GM19372 (cell line): ENCODE data around the gene MT1X.

Source experiments
- ATAC-seq: cut with Tn5 transposase; IDR thresholded peaks from one replicate; pipeline ENCODE4 v1.9.1; 2021; ENCODE audit warnings: mild to moderate bottlenecking, low read depth, moderate library complexity; ENCODE audit not compliant: unreplicated experiment

The MT1X gene

DNA sequence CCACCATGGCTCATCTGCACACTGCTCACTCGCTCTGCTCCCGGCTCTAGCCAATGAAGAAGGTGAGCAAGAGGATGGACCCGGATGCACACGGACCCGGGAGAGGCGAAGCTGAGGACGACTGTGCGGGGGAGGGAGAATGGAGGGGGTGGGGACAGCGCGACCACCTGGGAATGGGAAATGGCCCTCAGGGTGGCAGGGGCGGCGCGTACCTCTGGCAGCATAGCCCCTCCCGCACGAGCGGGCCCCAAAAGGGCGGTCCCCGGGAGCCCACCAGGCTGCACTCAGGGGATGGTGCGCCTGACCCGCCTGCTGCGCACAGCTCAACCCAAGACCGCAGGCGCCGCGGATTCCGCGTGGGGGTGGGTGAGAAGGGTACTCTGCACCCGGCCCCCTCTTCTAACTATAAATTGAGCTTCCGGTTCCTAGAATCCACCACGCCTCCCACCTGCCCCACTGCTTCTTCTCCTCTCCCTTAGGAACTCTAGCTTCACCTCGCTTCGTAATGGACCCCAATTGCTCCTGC lies 6.5 kb upstream of the MT1X start:
- ATAC-seq = no peak

DNA sequence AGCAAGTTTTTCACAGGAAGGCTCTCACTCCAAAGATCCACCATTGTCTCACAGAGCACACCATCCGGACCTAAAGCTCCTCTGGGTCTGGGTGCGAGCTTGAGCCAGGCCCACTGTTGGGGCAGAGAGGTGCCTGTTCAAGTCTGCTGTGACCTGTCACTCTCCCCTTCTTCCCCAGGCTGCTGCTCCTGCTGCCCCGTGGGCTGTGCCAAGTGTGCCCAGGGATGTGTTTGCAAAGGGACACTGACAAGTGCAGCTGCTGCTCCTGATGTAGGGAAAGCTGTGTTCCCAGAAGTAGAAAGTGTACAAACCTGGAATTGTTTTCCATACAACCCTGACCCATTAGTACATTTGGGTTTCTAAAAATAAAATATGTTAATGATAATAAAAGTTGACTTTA lies 4.8 kb upstream of the MT1X start:
- ATAC-seq = no peak

DNA sequence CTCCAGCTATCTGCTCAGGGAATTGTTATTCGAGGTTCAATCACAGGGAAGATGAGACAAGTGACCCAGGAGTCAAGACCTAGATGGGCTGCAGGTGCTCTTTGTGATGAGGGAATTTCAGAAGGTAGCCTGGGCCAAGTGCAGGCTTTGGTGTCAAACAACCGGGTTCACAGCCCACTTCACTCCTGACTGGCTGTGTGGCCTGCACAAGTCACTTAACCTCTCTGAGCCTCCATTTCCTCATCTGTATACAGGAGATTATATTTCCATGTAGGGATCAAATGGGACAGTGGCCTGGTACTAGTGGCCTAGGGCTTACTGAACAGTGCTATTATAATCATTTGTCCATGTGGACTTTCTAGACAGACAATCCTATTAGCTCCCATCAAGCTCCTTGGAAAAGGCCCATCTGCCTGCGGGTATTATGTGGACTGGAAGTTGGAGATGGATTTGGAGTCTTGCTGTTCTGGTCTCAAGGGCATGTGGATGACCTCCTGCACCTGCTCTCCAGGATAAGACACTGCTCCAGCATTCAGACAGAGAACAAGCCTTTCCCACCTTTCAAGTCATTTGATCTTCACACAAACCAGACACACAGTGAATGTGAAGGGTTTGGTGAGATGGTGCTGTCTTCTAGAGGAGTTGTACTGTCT lies 3.1 kb upstream of the MT1X start:
- ATAC-seq = no peak

DNA sequence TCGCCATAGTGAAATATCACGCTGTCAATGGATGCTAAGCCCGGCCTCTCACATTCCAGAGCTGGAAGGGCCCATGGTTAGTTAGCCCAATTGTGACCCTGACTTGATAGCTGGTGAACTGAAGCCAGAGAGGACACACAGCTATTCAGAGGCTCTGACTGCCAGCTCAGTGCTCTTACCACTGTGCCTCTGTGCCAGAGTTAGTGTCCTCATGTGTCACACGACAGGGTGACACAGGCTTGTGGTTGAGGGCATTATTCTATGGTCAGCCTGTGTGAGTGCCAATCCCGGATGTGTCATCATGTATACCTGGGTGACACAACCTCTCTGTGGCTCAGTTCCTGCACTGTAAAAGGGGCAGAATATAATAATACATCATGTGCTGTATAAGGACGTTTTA lies 2.5 kb upstream of the MT1X start:
- ATAC-seq = no peak

DNA sequence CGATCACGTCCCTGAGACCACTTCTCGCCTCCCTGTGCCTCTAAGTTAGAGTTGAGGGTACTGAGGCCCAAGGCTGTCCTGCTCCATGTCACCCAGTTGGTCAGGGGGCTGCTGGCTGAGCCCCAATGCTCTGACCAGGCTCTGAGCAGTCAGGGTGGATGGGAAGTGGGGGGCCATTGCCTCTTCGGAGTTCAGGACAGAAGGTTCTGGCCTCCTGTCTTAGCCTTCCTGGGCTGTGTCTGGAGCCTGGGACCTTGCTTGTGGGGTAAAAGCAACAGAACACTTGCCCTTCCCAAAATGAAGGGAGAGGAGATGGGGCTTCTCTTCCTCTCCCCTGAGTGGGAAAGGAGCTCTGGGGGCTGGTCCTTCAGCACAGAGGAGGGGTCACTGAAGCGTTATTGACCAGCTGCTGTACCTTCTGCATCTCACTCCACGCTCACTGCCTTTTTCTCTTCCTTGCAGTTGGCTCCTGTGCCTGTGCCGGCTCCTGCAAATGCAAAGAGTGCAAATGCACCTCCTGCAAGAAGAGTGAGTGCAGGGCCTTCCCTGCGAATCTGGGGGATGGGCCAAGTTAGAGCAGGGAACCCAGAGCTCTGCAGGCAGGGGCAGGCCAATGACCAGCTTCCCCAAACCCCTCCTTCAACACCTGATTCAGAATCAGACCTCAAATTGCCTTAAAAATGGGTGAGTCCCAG lies 580 bp downstream of the MT1X start:
- ATAC-seq = peak; percentile 13

DNA sequence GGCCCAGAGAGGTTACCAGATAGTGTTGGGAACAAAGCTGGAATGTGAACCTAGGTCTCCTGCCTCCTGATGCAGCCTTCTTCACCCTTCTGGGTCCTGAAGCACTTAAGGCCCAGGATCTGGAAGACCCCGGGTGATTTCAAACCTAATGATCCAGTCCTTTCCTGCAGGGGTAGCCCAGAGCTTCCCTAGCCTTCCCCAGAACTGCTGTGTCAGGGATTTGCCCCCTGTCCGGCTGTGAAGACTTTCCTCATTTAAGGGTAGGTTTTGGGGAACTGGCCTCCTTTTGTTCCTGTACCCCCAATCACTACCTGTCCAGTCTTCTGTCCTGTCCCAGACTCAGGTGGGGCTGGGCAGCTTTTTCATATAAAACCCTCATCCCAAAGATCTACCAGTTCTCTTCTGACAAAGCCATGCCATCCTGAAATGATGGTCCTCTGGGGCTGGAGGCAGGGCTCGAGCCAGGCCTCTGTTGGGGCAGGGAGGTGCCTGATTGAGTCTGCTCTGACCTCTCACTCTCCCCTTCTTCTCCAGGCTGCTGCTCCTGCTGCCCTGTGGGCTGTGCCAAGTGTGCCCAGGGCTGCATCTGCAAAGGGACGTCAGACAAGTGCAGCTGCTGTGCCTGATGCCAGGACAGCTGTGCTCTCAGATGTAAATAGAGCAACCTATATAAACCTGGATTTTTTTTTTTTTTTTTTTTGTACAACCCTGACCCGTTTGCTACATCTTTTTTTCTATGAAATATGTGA lies 1.3 kb downstream of the MT1X start:
- ATAC-seq = no peak

DNA sequence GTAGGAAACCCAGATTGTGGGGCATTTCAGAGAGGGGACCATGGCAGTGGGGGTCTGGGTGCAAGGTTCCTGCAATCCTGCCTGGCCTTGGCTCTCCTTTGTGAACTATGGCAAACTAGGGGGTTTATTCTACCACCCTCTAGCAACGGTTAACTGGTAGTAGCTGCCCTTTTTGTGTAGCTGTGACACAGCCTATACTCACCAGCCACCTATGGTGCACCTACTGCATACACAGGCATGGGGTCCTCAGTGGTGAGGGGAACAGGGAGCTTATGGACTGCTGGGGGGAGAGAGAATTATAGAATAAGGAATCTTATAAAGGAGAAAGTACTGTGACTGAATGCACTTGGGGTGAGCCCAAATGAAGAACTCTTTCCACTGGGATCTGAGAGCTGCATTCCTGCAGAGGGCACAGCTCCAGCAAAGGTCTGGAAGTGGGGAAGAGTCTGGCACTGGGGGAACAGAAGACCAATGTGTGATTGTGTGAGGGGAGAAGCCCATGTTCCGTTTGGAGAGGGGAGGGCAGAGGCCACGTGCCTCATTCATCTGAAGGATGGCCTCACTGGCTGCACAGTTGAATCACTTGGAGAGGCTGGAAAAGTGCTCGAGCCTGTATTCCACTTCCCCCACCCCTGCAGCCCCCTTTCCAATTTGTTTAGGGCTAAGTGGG lies 2.1 kb downstream of the MT1X start:
- no peak for ATAC-seq

DNA sequence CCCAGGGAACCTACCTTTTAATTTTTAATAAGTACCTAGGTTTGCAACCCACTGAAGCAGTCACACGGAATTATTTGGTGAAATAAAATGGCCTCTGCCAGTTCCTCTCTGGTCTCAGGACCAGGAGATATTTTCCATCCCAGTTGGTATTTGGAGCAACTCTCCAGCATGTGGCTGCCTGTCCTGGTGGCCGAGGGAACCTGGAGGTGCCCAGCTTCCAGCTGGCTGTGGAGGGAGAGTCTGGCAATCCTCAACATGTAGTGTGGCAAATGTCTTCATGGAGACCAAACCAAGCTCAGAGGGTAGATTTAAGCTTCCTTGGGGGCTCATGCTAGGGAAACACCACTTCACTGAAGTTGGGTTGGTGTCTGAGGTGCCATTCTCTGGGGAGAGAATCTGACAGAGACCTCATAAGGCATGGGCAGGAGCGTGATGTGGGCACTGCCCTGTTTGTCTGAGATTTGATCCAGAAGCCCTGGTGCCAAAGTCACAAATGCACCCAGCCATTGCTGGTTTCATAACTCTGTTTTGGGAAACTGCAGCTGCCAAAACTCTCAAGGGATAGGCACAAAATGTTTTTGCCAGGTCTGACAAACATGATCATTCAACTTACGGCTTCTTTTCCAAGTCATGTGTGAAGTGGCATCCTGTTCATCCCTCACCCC lies 2.8 kb downstream of the MT1X start:
- no peak for ATAC-seq

DNA sequence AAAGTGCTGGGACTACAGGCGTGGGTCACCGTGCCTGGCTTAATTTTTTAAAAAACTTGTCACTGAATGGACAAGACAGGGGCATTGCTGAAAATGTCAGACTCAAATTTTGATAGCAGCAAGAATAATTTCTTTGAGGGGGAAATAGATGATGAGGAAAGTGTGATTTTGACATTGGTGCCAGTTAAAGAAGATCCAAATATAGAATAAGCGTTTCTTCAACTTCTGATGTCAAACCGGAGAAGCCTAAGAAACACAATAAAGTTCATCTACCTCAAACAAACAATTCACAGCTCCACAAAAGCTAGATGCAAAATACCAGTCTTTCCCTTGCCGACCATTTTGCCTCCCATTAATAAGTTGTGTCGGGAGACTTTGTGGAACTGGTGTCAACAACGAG lies 4.5 kb downstream of the MT1X start:
- ATAC-seq = no peak

DNA sequence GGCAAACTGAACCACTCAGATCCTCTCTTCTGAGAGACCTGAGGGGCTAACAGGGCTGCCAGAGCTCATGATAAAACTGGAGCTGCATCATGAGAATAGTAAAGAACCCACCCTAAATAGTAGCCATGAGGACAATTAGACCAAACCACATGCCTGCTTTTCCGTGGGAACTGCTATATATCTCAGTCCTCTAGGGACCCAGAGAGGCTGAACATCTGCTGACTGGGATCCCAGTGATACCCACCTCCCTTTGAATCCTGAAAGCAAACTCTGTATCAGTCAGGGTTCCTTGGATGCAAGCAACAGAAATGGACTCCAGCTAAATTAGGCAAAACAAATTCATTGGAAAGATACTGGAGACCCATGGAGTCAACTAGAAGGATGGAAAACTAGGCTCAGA lies 6.5 kb downstream of the MT1X start:
- no peak for ATAC-seq

DNA sequence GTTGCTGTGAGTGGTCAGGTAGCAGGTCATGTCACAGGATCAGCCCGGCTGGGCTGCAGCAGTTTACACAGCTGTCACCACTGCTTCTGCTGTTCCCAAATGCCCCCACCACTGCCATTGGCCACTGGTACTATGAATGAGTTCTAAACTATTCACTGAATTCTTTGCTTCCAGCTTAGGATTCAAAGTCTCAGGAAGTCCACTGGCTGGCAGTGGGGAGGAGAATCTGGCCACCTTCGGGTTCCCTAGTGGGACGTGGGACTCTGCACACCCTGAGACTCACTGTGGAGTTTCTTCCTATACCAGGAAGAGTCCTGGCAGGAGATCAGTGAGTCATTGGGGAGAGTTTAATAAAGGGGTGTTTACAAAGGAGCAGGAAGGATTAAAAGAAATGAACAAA lies 6.9 kb downstream of the MT1X start:
- ATAC-seq = no peak

DNA sequence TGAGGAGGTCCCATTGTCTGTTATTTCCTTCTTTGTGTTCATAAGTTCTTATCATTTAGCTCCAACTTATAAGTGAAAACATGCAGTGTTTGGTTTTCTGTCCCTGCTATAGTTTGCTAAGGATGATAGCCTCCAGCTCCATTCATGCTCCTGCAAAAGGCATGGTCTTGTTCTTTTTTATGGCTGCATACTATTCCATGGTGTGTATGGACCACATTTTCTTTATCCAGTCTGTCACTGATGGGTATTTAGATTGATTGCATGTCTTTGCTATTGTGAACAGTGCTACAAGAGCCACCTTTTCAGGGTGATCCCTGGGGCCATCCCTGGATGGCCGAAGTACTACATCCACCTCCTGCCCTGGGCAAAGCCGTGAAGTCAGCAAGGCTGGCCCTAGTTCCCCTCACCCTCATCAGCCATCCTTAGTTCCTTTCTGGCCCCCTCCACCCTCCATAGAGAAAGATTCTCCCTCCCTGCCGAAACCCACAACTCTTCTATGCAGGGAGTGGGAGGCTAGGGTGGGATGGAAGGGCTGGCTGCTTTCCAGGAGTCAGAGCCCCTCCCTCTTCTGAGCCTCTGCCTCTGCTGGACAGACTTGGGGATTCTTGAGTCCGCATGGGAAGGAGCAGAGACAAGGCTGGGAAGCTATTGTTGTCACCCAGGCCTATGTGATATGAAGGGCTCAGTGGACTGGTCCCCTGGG lies 8.3 kb downstream of the MT1X start:
- no peak for ATAC-seq

DNA sequence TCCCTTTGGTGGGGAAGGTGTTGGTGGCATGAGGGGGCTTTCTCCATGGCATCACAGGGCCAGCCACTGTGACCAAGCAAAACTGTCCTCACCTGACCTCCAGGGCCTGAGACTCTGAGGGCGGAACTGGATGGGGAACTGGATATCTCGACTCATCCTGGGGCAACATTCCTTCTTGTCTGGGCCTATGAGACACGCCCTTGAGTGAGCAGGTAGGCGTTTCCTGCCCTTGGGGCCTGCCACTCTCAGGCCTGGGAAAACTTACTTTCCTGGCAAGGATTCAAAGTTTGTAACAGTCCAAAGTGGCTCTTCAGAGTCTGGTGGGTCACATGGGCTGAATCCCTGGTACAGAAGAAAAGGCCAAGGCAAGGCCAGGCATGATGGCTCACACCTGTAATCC lies 9.6 kb downstream of the MT1X start:
- ATAC-seq = no peak

DNA sequence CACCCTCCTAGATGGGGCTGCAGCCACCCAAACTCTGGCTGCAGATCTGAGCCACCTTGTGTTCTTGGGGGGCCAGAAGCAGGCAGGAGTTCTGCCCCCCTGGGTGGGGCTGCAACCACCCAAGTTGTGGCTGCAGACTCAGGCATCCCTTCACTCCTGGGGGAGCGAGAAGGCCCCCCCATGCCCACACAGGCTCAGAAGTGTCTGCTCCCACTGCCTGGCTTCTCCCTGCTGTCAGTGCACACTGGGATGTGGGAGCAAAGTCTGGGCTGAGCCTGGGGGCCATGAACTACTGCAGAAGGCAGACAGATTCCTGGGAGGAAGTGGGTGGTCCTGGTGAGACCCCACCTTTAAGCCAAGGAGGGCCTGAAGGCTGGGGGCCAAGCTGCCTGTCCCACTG lies 13.0 kb downstream of the MT1X start:
- ATAC-seq = no peak

DNA sequence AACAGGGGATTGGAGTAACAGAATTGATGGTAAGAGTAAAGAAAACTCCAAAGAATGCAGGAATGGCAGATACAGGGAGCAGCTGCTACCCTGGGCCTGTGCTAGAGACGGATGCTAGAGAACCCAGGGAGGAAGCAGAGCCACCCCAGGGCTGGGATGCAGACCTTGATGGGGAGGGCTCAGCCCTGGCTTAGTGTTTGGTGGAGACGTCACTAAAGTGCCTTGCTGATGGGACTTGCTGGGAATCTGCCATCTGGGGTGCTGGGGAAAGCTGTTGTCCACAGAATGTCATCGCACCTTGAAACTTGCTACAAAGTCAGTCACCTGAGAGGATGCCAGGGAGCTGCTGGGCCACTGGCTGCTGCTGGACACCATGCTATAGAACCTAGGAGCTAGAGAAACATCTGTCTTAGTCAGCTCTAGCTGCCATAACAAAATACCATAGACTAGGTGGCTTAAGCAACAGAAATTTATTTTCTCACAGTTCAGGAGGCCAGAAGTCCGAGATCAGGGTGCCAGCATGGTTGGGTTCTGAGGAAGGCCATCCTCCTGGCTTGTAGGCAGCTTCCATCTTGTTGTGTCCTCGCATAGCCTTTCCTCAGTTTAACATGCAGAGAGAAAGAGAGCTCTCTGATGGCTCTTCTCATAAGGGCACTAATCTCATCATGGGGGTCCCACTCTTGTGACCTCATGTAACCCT lies 15.3 kb downstream of the MT1X start:
- ATAC-seq = no peak

DNA sequence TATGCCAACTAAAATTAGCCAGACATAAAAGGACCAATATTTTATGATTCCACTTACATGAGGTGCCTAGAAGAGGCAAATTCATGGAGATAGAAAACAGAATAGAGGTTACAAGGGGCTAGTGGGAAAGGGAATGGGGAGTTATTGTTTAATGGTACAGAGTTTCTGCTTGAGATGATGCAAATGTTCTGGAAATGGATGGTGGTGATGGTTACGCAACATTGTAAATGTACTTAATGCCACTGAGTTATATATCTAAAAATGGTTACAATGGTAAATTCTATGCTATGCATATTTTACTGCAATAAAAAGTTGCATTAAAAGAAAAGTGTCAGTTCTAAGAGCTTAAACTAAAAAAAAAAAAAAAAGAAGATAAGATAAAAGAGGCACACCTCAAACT lies 17.9 kb downstream of the MT1X start:
- no peak for ATAC-seq

DNA sequence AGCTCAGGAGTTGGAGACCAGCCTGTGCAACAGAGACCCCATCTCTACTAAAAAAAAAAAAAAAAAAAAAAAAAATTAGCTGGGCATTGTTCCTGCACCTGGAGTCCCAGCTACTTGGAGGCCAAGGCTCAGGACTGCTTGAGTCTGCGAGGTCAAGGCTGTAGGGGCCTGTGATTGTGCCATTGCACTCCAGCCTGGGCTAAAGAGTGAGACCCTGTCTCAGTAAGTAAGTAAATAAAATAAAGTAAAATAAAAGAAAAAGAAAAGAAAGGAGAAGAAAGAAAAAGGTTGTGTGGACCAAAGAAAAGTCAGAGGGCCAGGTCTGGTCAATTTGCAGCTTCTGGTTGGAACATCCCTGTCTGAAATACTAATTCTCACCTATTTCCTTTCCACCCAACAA lies 18.4 kb downstream of the MT1X start:
- no peak for ATAC-seq

DNA sequence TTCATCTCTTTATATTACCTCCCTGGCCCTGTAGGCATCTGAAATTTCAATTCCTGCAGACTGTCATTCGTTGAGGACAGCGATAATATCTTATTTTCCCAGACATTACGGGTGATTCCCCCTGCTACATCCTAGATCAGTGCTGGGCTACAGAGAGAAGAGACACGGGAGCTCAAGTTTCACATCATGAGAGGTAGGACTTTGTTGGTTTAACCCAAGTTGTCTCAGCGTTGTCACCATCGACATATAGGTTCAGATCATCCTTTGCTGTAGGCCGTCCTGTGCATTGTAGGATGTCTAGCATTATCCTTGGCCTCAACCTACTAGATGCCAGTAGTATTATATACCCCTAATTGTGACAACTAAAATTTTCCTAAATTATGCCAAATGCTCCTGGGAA lies 19.3 kb downstream of the MT1X start:
- ATAC-seq = no peak

DNA sequence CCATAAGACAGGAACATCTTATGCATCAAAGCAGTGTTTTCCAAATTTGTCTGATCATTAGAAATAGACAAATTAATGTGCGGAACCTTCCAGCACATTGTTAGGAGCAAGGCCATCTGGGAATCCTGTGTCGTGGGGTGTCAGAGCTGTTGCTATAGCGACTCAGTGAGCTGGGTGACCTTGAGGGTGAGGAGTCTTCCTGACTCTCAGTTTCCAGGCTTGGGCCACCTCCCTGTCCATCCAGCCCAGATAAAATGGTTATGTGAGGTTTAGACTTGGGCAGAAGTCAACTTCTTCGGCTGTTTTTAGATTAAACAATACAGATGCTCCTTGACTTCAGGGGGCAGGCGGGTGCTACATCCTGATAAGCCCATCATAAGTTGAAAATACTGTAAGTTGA lies 20.6 kb downstream of the MT1X start:
- ATAC-seq = no peak
